ENCODE data around the gene CENPV.
"Not testable (repeated sequence)": the region's sequence is repeated elsewhere in the genome, so short reads cannot be mapped to it uniquely, and the experiment has no call there.

Gene CENPV

GRCh38 chr17:16313139-16314090 is 39.9 kb downstream of the CENPV start:
- DNase-seq (ENCODE audit: low read depth, low spot score), result no peak
- H3K27ac ChIP-seq (ENCODE audit: low read length), result no peak overlapping the region
- H3K36me3 ChIP-seq (ENCODE audit: control insufficient read depth, insufficient read depth, low read length), result no peaks in the 10 kb centered on the region; the same call in 1 of the 2 replicates
- WGBS (ENCODE audit: insufficient coverage, insufficient read length), result no CpG with 5 or more reads among the region's 7 CpGs
- no peak overlapping the region for H3K4me3 ChIP-seq (ENCODE audit: low read length)
- H3K27me3 ChIP-seq (ENCODE audit: control insufficient read depth, insufficient read depth, low read length), result no peaks in the 10 kb centered on the region
- no peaks in the 10 kb centered on the region for H3K4me1 ChIP-seq (ENCODE audit: control insufficient read depth, insufficient read depth, low read length)
- H3K9me3 ChIP-seq (ENCODE audit: control insufficient read depth, insufficient read depth, low read length), result no peaks in the 10 kb centered on the region

GRCh38 chr17:16312061-16312460 is 41.2 kb downstream of the CENPV start:
- no CpG with 5 or more reads among the region's 34 CpGs for WGBS (ENCODE audit: insufficient coverage, insufficient read length)
- H3K27ac ChIP-seq (ENCODE audit: low read length); H3K36me3 ChIP-seq (ENCODE audit: control insufficient read depth, insufficient read depth, low read length); DNase-seq (ENCODE audit: low read depth, low spot score); H3K4me3 ChIP-seq (ENCODE audit: low read length); H3K27me3 ChIP-seq (ENCODE audit: control insufficient read depth, insufficient read depth, low read length); H3K4me1 ChIP-seq (ENCODE audit: control insufficient read depth, insufficient read depth, low read length); H3K9me3 ChIP-seq (ENCODE audit: control insufficient read depth, insufficient read depth, low read length): not testable (repeated sequence)

GRCh38 chr17:16306211-16306610 is 47.1 kb downstream of the CENPV start:
- Histone ChIP-seq H3K36me3 (ENCODE audit: control insufficient read depth, insufficient read depth, low read length) (no peaks in the 10 kb centered on the region; the same call in 1 of the 2 replicates), H3K27ac (ENCODE audit: low read length) (no peak overlapping the region), H3K4me3 (ENCODE audit: low read length) (no peak overlapping the region), H3K4me1 (ENCODE audit: control insufficient read depth, insufficient read depth, low read length) (no peaks in the 10 kb centered on the region), H3K9me3 (ENCODE audit: control insufficient read depth, insufficient read depth, low read length) (no peaks in the 10 kb centered on the region), H3K27me3 (ENCODE audit: control insufficient read depth, insufficient read depth, low read length) (no peaks in the 10 kb centered on the region)
- DNase-seq (ENCODE audit: low read depth, low spot score), result no peak
- no CpG with 5 or more reads among the region's 8 CpGs for WGBS (ENCODE audit: insufficient coverage, insufficient read length)

GRCh38 chr17:16304830-16305229 is 48.4 kb downstream of the CENPV start:
- H3K36me3 ChIP-seq (ENCODE audit: control insufficient read depth, insufficient read depth, low read length), result no peaks in the 10 kb centered on the region; the same call in 1 of the 2 replicates
- no peak overlapping the region for H3K27ac ChIP-seq (ENCODE audit: low read length)
- no peaks in the 10 kb centered on the region for H3K9me3 ChIP-seq (ENCODE audit: control insufficient read depth, insufficient read depth, low read length)
- no peak overlapping the region for H3K4me3 ChIP-seq (ENCODE audit: low read length)
- no peak for DNase-seq (ENCODE audit: low read depth, low spot score)
- H3K4me1 ChIP-seq (ENCODE audit: control insufficient read depth, insufficient read depth, low read length), result no peaks in the 10 kb centered on the region
- no CpG with 5 or more reads among the region's 3 CpGs for WGBS (ENCODE audit: insufficient coverage, insufficient read length)
- no peaks in the 10 kb centered on the region for H3K27me3 ChIP-seq (ENCODE audit: control insufficient read depth, insufficient read depth, low read length)

GRCh38 chr17:16302856-16303255 is 50.4 kb downstream of the CENPV start:
- Histone ChIP-seq H3K27me3 (ENCODE audit: control insufficient read depth, insufficient read depth, low read length) (no peaks in the 10 kb centered on the region), H3K27ac (ENCODE audit: low read length) (no peak overlapping the region), H3K4me3 (ENCODE audit: low read length) (no peak overlapping the region), H3K36me3 (ENCODE audit: control insufficient read depth, insufficient read depth, low read length) (no peaks in the 10 kb centered on the region), H3K4me1 (ENCODE audit: control insufficient read depth, insufficient read depth, low read length) (no peaks in the 10 kb centered on the region), H3K9me3 (ENCODE audit: control insufficient read depth, insufficient read depth, low read length) (no peaks in the 10 kb centered on the region)
- no CpG with 5 or more reads among the region's 4 CpGs for WGBS (ENCODE audit: insufficient coverage, insufficient read length)
- DNase-seq (ENCODE audit: low read depth, low spot score), result no peak

- no peak for DNase-seq (ENCODE audit: low read depth, low spot score)
- Histone ChIP-seq H3K4me1 (ENCODE audit: control insufficient read depth, insufficient read depth, low read length) (no peaks in the 10 kb centered on the region), H3K36me3 (ENCODE audit: control insufficient read depth, insufficient read depth, low read length) (no peaks in the 10 kb centered on the region), H3K9me3 (ENCODE audit: control insufficient read depth, insufficient read depth, low read length) (no peaks in the 10 kb centered on the region), H3K27ac (ENCODE audit: low read length) (no peak overlapping the region), H3K27me3 (ENCODE audit: control insufficient read depth, insufficient read depth, low read length) (no peaks in the 10 kb centered on the region), H3K4me3 (ENCODE audit: low read length) (no peak overlapping the region)
- no CpG with 5 or more reads among the region's 13 CpGs for WGBS (ENCODE audit: insufficient coverage, insufficient read length)
These were observed 51.1 kb downstream of the CENPV start for GRCh38 chr17:16301963-16302855.

GRCh38 chr17:16300554-16300953 is 52.7 kb downstream of the CENPV start:
- Histone ChIP-seq H3K4me1 (ENCODE audit: control insufficient read depth, insufficient read depth, low read length) (no peaks in the 10 kb centered on the region), H3K27me3 (ENCODE audit: control insufficient read depth, insufficient read depth, low read length) (no peaks in the 10 kb centered on the region), H3K9me3 (ENCODE audit: control insufficient read depth, insufficient read depth, low read length) (no peaks in the 10 kb centered on the region), H3K36me3 (ENCODE audit: control insufficient read depth, insufficient read depth, low read length) (no peaks in the 10 kb centered on the region), H3K27ac (ENCODE audit: low read length) (no peak overlapping the region), H3K4me3 (ENCODE audit: low read length) (no peak overlapping the region)
- no peak for DNase-seq (ENCODE audit: low read depth, low spot score)
- WGBS (ENCODE audit: insufficient coverage, insufficient read length), result no CpG with 5 or more reads among the region's 3 CpGs

- Histone ChIP-seq H3K36me3 (ENCODE audit: control insufficient read depth, insufficient read depth, low read length) (no peaks in the 10 kb centered on the region), H3K4me3 (ENCODE audit: low read length) (no peak overlapping the region), H3K27me3 (ENCODE audit: control insufficient read depth, insufficient read depth, low read length) (no peaks in the 10 kb centered on the region), H3K9me3 (ENCODE audit: control insufficient read depth, insufficient read depth, low read length) (no peaks in the 10 kb centered on the region), H3K4me1 (ENCODE audit: control insufficient read depth, insufficient read depth, low read length) (no peaks in the 10 kb centered on the region), H3K27ac (ENCODE audit: low read length) (no peak overlapping the region)
- WGBS (ENCODE audit: insufficient coverage, insufficient read length), result no CpG with 5 or more reads among the region's 1 CpG
- DNase-seq (ENCODE audit: low read depth, low spot score), result no peak
These were observed 55.1 kb downstream of the CENPV start for GRCh38 chr17:16298140-16298662.

GRCh38 chr17:16297367-16298139 is 55.7 kb downstream of the CENPV start:
- no peaks in the 10 kb centered on the region for H3K9me3 ChIP-seq (ENCODE audit: control insufficient read depth, insufficient read depth, low read length)
- no peak overlapping the region for H3K27ac ChIP-seq (ENCODE audit: low read length)

GRCh38 chr17:16296072-16296471 is 57.2 kb downstream of the CENPV start:
- H3K27me3 ChIP-seq (ENCODE audit: control insufficient read depth, insufficient read depth, low read length); H3K4me3 ChIP-seq (ENCODE audit: low read length); H3K9me3 ChIP-seq (ENCODE audit: control insufficient read depth, insufficient read depth, low read length); H3K36me3 ChIP-seq (ENCODE audit: control insufficient read depth, insufficient read depth, low read length); DNase-seq (ENCODE audit: low read depth, low spot score); H3K4me1 ChIP-seq (ENCODE audit: control insufficient read depth, insufficient read depth, low read length); H3K27ac ChIP-seq (ENCODE audit: low read length): not testable (repeated sequence)
- WGBS (ENCODE audit: insufficient coverage, insufficient read length), result no CpG with 5 or more reads among the region's 3 CpGs

More at GRCh38 chr17:16297367-16298139, 55.7 kb downstream of the CENPV start:
- H3K36me3 ChIP-seq (ENCODE audit: control insufficient read depth, insufficient read depth, low read length), result no peaks in the 10 kb centered on the region
- no peak for DNase-seq (ENCODE audit: low read depth, low spot score)
- no peaks in the 10 kb centered on the region for H3K4me1 ChIP-seq (ENCODE audit: control insufficient read depth, insufficient read depth, low read length)
- WGBS (ENCODE audit: insufficient coverage, insufficient read length), result no CpG with 5 or more reads among the region's 11 CpGs
- no peak overlapping the region for H3K4me3 ChIP-seq (ENCODE audit: low read length)
- H3K27me3 ChIP-seq (ENCODE audit: control insufficient read depth, insufficient read depth, low read length), result no peaks in the 10 kb centered on the region

Measured in iPS DF 6.9 (cell line).